GM18508 (cell line): ENCODE data around the gene CBR4.
"Not testable (repeated sequence)": the region's sequence is repeated elsewhere in the genome, so short reads cannot be mapped to it uniquely, and the experiment has no call there.

Experiments used
- ATAC-seq: cut with Tn5 transposase; IDR thresholded peaks from one replicate; pipeline ENCODE4 v1.9.1; 2021; ENCODE audit warnings: moderate number of reproducible peaks; ENCODE audit not compliant: insufficient read depth, unreplicated experiment

CBR4 gene

DNA sequence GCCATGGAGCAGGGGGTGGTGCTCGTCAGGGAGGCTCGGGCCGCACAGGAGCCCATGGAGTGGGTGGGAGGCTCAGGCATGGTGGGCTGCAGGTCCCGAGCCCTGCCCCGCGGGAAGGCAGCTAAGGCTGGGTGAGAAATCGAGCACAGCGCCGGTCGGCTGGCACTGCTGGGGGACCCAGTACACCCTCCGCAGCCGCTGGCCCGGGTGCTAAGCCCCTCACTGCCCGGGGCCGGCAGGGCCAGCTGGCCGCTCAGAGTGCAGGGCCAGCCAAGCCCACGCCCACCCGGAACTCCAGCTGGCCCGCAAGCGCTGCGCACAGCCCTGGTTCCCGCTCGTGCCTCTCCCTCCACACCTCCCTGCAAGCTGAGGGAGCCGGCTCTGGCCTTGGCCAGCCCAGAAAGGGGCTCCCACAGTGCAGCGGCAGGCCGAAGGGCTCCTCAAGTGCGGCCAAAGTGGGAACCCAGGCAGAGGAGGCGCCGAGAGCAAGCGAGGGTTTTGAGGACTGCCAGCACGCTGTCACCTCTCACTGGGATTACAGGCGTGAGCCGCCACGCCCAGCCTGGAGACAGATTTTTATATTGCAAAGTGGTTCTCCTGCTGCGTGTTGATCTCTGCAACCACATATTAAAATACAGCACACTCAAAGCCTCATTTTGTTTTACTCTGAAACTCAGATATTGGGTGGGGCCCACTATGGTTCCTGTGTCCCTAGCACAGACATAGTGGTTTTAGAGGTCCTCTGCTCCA is 26.0 kb upstream of the CBR4 start:
- ATAC-seq: not testable (repeated sequence)

DNA sequence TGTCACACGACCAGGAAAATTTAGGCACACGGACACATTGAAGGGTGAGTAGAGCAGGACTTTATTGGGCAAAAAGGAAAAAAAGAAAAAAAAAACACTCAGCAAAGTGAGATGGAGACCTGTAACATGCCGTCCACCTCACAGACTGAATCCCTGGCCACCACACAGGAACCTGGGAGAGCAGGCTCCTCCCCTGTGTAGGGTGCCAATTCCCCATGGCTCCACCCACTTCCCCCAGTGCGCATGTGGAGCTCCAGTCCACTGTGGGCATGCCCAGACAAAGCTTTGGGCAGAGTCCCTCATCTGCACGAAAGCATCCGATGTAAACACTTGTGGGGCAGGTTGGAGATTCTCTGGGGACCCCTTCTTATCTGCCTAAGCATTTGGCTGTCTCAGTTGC is 23.6 kb upstream of the CBR4 start:
- no peak for ATAC-seq

DNA sequence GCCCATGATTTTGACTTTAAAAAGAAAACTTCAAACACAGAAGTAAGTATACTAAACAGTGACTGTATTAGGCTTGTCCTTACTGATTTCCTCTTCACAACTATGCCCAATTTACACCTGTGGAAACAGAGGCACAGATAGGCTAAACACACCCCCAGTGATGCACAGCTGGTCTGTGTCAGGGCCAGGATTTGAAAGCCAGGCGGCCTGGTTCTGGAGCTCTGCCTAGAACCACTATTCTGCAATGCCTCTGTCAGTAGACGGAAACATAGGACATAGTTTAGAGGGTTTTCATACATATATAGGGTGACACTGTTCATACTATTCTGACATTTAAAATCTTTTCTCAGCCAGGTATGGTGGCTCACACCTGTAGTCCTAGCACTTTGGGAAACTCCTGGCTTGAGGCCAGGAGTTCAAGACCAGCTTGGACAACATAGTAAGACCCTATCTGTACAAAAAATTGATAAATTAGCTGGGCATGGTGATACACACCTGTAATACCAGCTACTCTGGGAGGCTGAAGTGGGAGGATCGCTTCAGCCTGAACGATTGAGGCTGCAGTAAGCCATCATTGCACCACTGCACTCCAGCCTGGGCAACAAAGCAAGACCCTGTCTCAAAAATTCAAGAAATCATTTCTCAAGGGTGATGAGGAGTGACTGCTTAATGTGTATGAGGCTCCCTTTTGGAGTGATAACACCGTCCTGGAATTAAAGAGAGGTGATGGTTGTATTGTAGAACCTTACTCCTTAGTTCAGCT is 23.0 kb upstream of the CBR4 start:
- ATAC-seq: no peak

DNA sequence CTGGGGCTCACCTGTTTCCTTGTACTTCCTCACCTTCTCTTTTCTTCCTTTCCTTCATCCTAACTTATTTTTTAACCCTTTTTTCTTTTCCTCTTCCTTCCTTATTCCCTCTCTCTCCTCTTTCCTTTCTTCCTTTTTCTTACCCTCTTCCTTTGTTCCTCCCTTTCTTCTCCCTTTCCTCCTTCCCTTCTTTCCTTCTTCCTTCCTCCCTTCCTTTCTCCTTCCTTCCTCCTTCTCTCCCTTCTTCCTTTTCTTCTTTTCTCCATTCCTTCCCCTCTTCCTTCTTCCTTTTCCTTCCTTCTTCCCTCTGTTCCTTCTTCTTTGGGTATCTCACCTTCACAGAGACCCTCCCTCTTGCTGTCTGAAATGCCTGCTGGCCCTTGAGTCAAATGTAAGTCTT is 22.1 kb upstream of the CBR4 start:
- ATAC-seq: no peak

DNA sequence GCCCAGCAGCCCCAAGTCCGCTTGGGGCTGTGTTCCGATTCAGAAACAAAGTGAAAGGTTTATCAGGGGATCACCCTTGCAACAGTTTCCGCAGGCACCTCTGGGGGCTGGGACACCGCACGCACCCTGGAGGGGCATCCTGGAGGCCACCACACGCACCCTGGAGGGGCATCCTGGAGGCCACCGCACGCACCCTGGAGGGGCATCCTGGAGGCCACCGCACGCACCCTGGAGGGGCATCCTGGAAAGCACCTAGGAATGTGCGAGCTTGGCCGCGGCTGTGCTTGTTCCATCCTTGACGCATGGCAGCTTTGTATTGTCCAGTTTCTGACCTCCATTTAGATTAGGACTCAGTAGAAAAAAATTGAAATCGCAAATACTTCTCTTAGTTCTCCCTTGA is 21.3 kb upstream of the CBR4 start:
- ATAC-seq: no peak

DNA sequence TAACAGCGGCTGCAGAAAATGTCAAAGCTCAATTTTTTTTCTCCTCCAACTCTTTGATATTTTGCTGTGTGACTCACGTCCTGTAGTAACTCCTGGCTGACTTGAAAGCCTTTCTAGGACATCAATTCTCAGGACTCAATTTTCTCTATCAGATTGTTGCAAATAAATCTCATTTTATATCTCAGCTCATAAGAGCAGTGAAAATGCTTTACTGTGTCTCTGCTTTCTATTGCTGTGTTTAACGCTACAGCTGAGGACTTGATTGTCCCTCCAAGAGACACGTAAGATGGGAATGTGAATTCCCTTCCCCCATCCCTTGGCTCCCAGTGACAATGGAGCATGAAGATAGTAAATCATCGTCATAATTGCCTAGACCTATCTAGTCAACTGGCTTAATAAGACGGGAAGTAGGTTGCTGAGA is 20.5 kb upstream of the CBR4 start:
- ATAC-seq: no peak

DNA sequence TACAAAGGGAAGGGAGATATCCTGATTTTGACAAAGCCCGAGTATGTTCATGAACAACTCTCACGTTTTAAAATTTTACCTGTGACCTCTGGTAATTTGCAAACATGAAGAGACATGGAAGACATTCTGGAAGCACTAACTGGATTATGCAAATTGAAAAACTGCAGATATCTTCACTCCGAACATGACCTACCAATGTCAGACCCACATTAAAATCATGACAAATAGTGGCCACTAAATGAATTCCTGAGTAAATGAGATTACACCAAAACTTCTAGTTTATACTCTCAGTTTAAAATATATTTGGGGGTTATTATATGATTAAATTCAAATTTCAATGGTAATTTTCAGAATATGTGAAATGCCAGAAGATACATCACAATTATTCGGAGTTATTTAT is 19.9 kb upstream of the CBR4 start:
- ATAC-seq: no peak

DNA sequence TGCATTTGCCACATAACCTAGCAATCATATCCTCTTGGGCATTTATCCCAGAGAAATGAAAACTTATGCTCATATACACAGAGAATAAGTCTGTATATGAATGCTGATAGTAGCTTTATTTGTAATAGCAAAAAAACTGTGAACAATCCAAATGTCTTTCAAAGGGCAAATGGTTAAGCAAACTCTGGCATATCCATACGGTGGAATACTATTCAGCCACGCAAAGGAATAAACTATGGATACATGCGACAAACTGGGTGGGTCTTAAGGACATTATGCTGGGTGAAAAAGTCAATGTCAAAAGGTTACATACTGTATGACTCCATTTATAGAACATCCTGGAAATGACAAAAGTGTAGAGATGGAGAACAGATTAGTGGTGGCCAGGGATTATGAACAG is 17.6 kb upstream of the CBR4 start:
- ATAC-seq: no peak

DNA sequence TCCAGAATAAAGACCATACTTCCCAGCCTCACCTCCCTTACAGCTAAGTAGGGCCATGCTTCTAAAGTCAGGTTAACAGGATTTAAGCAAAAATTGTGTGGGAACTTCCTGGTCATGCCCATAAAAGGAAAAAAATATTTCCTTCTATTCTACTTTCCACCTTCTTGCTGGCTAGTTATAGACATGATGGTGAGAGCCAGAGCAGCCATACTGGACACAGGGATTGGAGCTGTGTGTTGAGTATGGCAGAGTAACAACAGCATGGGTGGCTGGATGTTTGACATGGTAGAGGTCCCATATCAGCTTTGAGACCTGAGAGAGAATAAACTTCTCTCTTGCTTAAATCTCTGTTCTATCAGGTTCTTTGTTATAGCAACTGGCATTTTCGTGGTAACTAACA is 15.1 kb upstream of the CBR4 start:
- ATAC-seq: no peak

DNA sequence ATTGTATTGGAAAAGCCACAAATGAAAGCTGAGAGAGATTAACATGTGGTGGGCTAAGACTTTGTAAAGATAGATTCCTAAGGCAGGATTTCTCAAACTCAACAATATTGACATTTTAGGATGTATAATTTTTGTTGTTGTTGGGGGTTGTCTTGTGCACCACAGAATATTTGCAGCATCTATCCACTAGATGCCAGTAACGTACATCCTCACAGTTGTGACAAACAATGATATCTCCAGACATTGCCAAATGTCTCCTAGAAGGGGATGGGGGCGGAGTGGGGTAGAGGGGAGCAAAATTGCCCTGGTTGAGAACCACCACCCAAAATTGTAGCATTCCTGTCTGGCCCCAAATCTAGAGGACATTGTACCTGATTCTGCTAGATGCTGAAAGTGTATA is 14.7 kb upstream of the CBR4 start:
- peak; percentile 69 for ATAC-seq

DNA sequence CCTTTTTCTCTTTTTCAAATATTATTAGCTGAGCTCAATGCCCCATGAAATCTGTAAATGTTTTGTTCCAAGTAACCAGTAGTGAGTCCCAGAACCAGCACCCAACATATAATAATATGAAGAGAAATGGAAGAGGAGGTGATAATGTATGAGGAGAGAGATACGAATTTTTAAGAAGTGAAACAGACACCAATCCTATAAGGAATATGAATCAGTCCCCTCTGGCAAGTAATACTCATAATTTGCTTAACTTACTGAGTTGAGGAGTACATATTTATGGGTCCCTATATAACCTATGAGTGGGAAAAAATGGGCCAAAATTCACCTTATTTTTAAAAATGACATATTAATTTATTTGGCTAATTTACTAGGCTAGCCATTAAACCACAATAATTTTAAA is 8.4 kb upstream of the CBR4 start:
- ATAC-seq: no peak

DNA sequence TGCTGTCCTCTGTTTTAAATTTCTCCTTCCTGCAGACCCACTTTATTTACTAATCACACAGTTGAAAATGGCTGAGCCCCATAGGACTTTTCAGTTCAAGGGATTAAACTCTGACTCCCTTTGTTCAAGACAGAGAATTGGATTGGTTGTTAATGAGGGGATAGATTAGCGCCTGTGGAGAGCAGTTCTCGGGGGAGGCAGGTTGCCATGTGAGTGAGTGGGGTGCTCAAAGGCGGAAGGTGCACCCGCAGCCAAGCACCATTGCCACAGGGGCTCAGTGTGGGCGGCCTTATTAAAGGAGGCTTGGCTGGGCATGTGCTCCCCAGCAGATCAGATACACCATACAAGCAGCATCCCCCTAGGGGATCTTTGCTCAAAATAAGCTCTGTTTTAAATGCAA is 7.9 kb upstream of the CBR4 start:
- no peak for ATAC-seq

DNA sequence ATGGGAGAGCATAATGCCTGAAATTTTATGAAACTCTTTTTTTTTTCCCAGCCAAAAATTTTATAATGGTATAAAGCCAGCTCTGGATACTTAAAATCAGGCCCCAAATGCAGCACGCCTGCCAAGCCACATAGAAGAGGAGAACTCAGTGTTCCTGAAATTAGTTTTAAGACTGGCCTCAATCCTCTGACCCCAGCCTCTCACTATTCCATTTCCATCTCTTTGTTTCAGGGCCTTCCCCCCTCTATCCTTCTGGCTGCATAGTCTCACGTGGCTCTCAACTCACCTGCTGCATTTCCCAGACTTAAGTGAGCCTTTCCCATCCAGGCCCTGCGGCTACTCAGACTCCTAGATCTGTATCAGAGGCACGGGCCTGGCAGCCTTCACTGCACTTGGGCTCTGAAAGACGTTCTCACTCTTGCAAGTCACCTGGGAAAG is 5.2 kb upstream of the CBR4 start:
- no peak for ATAC-seq

DNA sequence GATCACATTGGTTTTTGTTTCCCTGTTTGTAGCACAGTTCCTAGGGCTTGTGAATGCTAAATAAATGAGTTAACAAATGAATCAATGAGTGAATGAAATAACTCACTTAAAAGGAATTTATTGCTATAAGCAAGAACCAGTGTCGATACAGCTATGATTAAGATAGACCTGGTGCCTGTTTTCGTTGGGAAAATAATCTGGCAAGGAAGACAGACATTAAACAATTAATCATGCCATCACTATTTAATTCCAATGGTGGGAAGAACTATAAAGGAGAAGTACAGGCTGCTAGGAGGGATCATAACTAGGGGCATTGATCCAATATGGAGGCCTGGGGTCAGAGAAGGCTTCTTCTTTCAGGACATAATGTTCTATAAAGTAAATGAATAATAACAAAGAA is 4.5 kb upstream of the CBR4 start:
- ATAC-seq: no peak

DNA sequence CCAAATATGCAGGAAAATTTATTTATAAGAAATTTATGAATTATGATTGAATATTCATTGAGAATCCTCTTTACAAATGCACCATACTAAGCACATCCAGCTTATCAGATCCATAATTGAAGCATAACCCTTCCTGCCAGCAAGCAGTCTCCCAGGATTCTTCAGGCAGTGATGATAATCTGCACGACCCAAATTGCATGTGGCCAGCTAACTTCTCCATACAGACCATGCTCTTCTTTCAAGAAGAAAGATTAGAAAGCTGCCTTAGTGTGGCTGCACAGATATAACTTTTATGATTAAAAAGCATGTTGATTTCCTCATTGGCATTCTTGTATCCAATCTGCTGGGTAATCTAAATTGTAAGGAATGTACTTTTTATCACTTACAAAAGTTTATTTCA is 3.3 kb upstream of the CBR4 start:
- ATAC-seq: no peak

DNA sequence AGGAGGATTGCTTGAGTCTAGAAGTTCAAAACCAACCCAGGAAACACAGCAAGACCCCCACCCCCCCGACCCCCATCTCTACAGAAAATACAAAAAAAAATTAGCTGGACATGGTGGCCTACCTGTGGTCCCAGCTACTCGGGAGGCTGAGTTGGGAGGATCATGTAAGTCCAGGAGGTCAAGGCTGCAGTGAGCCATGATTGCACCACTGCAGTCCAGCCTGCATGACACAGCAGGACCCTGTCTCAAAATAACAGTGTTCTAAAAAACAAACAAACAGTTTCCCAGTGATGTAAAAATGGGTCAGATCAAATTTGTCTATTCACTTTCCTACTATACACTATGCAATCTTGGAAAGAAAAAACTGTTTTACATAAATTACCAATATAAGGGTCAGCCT is 2.0 kb upstream of the CBR4 start:
- no peak for ATAC-seq

DNA sequence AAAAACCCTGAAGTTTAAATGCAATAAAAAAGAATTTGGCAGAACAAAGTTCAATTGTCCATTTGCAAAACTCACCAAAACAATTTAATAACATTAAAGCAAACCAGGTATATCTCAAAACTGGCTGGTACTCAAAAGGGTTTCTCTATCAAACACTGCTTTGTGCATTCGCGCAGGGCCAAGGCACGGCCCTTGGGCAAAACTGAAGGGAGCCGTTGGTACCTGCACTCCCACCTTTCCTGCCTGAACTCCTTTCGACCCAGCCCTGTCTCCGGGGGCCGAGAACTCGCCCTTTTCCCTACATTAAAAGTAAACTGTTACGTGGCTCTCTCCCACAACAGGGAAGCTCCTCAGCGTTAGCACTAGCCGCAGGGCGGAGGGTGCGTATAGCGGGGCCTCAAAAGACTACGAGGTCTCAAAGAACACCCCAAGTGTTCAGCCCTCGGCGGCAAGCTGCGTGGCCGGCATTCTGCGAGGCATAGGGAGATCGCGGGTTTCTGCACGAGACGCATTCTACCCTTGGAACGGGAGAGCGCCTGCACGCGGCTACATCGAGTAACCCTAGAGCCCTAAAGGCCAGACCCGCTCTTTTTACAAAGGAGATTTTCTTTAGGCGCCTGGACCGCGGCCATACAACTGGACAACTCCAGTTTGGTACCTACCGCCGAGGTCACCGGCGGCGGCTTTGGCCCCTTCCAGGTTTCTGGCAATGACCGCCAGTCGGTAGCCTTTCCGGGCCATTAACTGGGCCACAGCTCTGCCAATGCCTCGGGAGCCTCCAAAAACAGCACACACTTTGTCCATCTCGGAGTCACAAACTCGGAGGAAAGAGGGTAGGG is 550 bp downstream of the CBR4 start:
- peak; percentile 16 for ATAC-seq

DNA sequence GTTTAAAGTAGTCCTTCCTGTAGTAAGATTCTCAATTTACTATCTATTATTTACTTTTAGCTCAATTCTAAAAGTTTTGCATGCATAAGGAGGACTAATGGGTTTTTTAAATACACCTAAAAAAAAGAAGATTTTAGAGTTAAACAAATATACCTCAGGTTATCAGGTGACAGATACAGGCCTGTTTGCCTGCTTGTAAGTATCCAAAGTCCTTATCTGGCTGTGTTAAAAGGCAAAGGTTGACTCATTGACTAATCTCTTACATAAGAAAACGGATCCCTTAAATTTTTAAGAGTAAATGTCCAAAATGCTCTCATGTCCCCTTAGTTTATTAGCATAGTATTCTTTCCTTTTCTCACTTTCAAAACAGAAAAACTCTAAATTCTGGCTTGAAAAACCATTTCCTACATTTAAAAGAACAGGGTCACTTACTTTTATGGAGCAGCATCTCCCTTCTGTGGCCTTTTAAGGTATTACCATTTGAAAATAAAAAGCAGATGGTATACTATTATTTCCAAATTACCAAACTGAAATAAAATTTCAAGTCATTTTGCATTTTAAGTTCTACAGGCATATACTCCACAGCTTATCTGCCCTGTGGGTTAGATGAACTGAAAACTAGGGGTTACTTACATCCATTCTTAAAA is 4.5 kb downstream of the CBR4 start:
- no peak for ATAC-seq

DNA sequence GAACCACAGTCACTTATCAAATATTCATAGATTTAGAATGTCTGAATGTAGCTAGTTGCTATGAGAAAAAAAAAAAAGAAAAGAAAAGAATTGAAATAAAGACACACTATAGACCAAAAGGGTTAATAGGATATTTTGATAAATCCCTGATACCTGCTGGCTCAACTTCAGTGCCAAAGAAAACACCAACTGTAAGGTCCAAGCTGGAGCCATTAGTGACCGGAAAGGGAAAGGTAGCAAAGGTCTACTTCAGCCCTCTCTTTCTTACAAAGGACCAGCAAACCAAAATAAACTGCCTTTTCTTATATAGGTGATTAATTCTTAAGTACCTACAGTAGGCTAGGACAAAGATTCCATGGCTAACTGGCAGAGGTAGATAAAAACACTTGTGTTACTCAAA is 9.7 kb downstream of the CBR4 start:
- ATAC-seq: no peak

DNA sequence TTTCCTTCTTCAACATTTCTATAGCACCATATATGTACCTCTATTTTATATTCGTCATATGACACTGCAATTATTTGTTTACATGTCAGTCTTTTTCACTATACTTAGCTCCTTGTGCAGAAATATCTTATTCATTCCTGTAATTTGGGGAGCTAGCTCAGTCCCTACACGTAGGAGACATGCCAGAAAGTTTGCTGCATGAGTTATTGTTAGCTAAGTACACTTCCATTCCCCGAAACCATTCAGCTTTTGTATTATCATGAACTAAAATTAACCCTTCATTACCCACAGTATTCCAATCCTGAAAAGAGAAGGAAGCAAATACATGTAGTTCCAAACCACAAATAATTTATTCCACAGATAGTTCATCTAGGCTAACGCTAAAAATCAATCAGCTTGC is 10.2 kb downstream of the CBR4 start:
- no peak for ATAC-seq

DNA sequence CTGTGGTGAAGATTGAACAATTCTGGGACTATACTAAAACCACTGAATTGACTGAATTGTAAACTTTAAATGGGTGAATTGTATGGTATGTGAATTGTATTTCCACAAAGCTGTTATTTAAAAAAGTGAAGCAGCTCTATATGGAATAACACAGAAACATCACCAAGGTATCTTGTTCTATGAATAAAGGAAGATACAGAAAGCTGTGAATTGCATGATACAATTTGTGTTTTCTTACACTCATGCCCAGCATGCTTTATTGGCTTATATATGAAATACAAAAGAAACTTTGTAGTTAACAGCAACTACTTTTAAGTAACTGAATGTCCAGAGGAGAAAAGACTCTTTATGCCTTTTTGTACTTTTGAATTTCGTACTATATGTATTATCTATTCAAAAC is 11.5 kb downstream of the CBR4 start:
- no peak for ATAC-seq
